ENCODE measurements around the gene LGALSL.
"Not testable (repeated sequence)": the region's sequence is repeated elsewhere in the genome, so short reads cannot be mapped to it uniquely, and the experiment has no call there.

LGALSL gene

GRCh38 chr2:64442277-64442676, 11.7 kb upstream of the LGALSL start:
- DNase-seq (ENCODE audit: low read depth): no peak
- no peak overlapping the region for H3K4me3 ChIP-seq (ENCODE audit: low read length)
- TF ChIP-seq, protein P1, sequence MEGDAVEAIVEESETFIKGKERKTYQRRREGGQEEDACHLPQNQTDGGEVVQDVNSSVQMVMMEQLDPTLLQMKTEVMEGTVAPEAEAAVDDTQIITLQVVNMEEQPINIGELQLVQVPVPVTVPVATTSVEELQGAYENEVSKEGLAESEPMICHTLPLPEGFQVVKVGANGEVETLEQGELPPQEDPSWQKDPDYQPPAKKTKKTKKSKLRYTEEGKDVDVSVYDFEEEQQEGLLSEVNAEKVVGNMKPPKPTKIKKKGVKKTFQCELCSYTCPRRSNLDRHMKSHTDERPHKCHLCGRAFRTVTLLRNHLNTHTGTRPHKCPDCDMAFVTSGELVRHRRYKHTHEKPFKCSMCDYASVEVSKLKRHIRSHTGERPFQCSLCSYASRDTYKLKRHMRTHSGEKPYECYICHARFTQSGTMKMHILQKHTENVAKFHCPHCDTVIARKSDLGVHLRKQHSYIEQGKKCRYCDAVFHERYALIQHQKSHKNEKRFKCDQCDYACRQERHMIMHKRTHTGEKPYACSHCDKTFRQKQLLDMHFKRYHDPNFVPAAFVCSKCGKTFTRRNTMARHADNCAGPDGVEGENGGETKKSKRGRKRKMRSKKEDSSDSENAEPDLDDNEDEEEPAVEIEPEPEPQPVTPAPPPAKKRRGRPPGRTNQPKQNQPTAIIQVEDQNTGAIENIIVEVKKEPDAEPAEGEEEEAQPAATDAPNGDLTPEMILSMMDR (conservative IDR thresholded peaks at IDR 0.05; ENCODE audit: low read depth, low read length): no peak

DNA sequence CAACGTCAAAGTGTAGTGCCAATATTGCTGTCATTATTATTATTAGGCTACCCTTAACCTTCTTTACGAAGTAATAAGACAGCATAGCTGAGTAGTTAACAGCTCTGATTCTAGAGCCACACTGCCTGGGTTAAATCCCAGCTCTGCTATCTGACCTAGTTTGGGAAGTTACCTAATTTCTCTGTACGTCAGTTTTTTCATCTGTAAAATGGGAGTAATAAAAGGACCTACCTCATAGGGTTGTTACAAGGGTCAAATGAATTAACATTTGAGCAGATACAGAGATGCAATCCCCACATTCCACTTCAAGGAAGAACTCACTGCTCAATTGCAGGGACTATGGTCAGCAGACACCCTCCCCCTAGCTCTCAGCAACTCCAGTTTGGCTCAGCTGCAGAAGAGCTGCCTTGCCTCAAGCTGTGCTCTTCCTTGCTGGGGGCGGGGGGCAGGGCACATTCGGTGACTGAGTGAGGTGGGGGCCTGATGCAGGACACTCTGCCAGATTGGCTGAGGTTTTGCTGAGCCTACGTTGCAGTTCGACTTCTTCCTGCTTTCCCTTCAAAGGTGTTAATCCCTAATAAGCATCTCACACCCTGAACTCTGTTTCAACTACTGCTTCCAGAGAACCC, 11.0 kb upstream of the LGALSL start:
- TF ChIP-seq, protein P1 (conservative IDR thresholded peaks at IDR 0.05; ENCODE audit: low read depth, low read length): no peak
- no peak for DNase-seq (ENCODE audit: low read depth)
- no peak overlapping the region for H3K4me3 ChIP-seq (ENCODE audit: low read length)

DNA sequence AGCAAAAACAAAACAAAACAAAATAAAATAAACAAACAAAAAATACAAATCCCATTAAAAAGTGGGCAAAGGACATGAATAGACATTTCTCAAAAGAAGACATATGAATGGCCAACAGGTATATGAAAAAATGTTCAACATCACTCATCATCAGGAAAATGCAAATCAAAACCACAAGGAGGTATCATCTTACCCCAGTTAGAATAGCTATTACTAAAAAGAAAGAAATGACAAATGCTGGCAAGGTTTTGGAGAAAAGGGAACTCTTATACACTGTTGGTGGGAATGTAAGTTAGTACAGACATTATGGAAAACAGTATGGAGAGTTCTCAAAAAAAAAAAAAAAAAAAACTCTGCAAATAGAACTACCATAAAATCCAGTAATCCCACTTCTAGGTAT, 8.0 kb upstream of the LGALSL start:
- DNase-seq (ENCODE audit: low read depth); H3K4me3 ChIP-seq (ENCODE audit: low read length): not testable (repeated sequence)

- TF ChIP-seq, protein P1 (conservative IDR thresholded peaks at IDR 0.05; ENCODE audit: low read depth, low read length): no peak
- DNase-seq (ENCODE audit: low read depth): no peak
- H3K4me3 ChIP-seq (ENCODE audit: low read length): no peak overlapping the region
Observed at GRCh38 chr2:64447317-64448040, 6.5 kb upstream of the LGALSL start.

DNA sequence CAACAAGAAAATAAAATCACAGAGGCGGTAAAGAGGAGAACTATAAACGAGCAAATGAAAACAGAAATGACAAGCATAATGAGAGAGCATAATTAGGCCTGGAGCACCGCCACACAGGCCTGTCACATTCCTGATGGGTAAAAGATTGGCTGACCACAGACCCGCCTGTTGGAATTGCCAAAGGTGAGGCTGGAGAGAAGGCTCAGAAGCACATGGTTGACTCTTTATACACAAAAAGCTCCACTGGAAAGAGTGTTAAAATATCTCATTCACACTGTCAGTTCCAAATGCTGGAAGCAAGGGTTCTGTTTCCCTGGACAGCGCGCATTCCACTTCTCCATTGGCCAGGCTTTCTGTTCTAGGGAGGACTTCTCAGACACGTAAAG, 5.9 kb upstream of the LGALSL start:
- peak; percentile 50 for DNase-seq (ENCODE audit: low read depth)
- H3K4me3 ChIP-seq (ENCODE audit: low read length): no peak overlapping the region
- TF ChIP-seq, protein P1 (conservative IDR thresholded peaks at IDR 0.05; ENCODE audit: low read depth, low read length): no peak

DNA sequence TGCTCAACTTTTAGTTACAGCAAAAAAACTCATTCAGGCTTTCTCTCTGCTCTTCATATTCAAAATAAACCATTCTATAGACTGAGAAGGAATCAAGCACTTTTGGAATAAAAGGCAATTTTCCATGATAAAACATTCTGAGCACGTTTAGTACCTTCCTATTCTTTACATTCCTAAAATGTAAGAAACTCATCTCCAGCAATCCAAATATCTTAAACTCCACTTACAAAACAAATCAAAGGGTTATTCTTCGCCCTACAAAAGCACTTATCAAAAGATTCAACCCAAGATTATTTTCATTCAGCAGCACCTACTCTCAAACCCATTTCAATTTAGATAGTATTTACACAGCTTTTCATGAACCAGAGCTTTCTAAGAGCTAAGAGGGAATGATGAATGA, 2.9 kb upstream of the LGALSL start:
- H3K4me3 ChIP-seq (ENCODE audit: low read length): no peak overlapping the region
- DNase-seq (ENCODE audit: low read depth): no peak
- TF ChIP-seq, protein P1 (conservative IDR thresholded peaks at IDR 0.05; ENCODE audit: low read depth, low read length): no peak

DNA sequence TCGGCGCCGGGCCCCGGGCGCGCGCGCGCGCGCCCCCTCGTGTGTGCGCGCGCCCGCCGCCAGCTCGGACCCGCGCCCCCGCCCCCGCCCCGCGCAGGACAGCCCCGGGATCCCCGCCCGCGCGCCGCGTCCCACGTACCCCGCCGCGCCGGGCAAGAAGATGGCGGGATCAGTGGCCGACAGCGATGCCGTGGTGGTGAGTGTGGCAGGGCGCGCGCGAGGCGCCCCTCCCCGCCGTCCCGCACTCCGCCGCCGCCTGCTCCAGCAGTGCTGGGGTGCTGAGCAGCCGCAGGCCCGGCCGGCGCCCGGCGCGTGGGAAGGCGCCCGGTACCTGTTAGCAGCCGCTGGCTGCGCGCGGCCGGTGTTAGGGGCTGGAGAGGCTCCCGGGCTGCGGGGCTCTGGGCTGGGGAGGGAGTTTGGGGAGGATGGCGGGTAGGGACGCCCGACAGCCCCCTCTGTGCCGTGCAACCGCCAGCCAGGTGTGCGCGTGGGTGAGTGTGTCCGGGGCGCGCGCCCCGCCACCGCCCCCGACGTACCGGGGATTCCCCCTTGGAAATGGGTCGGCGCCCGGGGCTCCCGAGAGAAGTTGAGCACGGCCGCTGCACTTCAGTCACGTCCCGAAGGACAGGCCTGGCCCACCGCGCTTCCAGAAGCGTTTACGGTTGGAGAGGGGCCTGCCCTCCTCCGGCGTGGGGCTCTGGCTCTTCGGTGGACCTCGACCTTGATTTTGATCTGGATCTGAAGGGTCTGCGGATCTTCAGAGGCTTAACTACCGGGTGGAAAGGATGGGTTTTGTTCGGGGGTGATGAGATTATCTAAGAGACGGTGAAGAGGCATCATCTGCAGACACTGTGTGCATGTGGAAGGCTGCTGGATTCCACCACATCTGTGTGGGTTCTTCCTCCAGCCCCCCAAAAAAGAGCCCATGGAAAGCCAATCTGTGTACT, 697 bp downstream of the LGALSL start:
- DNase-seq (ENCODE audit: low read depth): peak; percentile 14
- peak overlapping the region; percentile 63 for H3K4me3 ChIP-seq (ENCODE audit: low read length)
- TF ChIP-seq, protein P1 (conservative IDR thresholded peaks at IDR 0.05; ENCODE audit: low read depth, low read length): no peak
